ENCODE data around the gene SEC31B.

The SEC31B gene

GRCh38 chr10:100498059-100498458, 21.6 kb downstream of the SEC31B start:
- DNase-seq (ENCODE audit: low read depth, low spot score): no peak

DNA sequence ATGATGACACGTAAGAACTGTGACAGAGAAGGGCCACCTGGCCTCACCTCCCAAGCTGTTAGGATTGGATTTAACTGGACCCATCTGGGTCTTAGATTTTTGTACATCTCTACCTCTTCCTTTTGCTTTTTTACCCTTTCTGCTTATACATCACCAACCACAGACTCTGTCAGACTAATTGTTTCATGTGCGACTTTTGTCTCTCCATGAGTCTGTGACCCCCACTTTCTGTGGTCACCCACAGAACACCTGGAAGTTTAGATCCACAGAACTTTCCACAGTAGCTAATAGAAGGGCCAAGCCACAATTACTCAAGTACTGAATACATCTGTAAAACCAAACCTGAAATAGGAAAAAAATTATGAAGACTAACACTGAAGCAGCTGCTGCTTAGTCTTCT, 23.1 kb downstream of the SEC31B start:
- DNase-seq (ENCODE audit: low read depth, low spot score): no peak

DNA sequence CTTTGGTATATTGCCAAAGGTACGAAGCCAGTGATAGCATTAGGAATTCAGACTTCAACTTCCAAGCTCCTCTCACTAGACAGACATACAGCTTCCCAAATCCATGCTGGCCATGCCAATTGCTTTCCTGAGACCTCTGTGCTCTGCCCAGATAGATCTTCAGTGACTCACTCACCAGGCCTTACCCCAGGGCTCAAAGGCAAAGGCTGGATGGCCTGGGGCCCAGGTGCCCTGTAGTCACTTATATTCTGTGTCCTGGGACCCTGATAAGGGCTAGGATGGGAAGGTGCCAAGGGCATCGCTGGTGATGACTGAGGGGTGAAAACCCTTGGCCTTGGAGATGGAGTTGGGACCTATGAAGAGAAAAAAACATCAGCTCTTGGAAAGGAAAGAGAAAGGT, 29.1 kb downstream of the SEC31B start:
- no peak for DNase-seq (ENCODE audit: low read depth, low spot score)

GRCh38 chr10:100489396-100489795, 30.3 kb downstream of the SEC31B start:
- no peak for DNase-seq (ENCODE audit: low read depth, low spot score)

DNA sequence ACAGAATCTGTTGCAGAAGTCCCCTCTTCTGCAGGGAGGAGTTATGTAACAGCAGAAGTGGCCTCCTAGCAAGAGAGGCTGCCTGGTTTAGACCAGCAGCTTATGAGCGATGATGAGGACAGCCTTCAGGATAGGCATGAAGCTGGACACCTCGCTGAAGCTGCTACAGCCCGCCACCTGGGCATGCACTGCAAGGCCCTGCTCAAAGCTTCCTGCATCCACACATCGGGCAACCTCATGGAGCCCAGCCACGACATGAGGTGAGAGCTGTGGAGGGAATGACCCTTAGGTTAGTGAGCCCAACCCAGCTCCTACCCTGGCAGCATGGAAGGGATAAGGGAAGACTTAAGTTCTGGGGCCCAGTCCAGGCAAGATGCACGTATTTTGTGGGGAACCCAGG, 32.1 kb downstream of the SEC31B start:
- no peak for DNase-seq (ENCODE audit: low read depth, low spot score)

- DNase-seq (ENCODE audit: low read depth, low spot score): no peak
Observed at GRCh38 chr10:100485801-100486495, 33.7 kb downstream of the SEC31B start.

GRCh38 chr10:100485366-100485765, 34.3 kb downstream of the SEC31B start:
- DNase-seq (ENCODE audit: low read depth, low spot score): no peak

- no peak for DNase-seq (ENCODE audit: low read depth, low spot score)
Observed at GRCh38 chr10:100483876-100484666, 35.6 kb downstream of the SEC31B start.

GRCh38 chr10:100482834-100483185, 36.9 kb downstream of the SEC31B start:
- no peak for DNase-seq (ENCODE audit: low read depth, low spot score)

- peak; percentile 13 for DNase-seq (ENCODE audit: low read depth, low spot score)
Observed at GRCh38 chr10:100482181-100482833, 37.4 kb downstream of the SEC31B start.

DNA sequence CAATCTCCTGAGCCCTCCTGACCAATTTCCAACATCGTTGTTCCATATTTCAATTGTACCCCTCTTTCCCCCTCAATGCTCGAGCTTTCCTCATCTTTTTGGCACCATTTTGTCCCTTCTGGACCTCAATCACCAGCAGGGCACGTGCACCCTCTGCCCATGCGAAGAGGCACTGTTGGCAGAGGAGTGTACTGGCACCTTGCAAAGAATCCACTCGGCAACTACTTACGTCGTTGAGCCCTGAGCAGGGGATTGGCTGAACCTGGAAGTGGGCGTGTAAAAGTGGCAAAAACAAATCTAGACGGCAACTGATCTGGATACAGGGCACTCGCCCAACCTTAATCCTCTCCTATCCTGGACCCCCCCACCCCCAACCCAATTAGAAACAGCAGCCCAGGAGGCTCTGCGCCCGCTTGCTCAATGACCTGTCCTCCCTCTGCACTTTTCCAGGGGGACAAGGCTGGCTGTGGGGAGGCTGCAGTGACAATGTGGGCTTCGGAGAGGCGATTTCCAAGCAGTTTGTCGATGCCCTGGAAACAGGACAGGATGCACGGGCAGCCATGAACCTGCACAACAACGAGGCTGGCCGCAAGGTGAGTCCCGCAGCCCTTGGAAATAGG, 38.1 kb downstream of the SEC31B start:
- DNase-seq (ENCODE audit: low read depth, low spot score): peak; percentile 58

- no peak for DNase-seq (ENCODE audit: low read depth, low spot score)
Observed at GRCh38 chr10:100480002-100480401, 39.7 kb downstream of the SEC31B start.

GRCh38 chr10:100479037-100479436, 40.6 kb downstream of the SEC31B start:
- no peak for DNase-seq (ENCODE audit: low read depth, low spot score)

DNA sequence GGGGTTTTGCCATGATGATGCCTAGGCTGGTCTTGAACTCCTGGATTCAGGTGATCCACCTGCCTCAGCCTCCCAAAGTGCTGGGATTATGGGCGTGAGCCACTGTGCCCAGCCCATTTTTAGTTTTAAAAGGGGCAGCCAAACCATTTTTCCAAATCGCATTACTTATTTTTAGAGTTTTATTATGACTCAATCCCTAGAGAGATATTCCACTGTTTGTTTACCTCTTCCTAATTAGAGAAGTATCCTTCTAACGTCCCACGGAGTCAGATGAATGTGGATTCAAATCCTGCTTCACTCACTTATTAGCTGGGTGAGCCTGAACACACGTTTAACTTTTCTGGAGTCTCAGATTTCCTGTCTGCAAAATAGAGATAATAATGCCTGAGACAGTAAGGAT, 41.7 kb downstream of the SEC31B start:
- no peak for DNase-seq (ENCODE audit: low read depth, low spot score)

- DNase-seq (ENCODE audit: low read depth, low spot score): no peak
Observed at GRCh38 chr10:100470367-100470766, 49.3 kb downstream of the SEC31B start.

DNA sequence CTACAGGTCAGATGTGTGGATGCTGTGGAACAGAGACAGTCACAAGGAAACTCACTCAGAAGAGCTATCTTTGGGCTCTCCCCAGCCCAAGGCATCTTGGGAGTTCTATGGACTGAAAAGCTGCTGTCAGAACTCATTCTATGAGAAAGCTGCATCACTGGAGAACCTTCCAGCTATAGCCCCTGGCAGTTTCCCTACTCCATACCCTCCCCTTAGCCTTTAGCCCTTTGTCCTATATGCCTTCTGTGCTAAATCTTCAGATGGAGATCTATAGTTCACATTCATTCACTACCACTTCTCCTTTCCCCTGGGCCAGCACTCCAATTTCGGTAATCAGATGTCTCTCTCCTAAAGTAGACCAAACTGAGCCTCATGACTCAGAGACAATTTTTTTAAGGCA, 49.9 kb downstream of the SEC31B start:
- DNase-seq (ENCODE audit: low read depth, low spot score): no peak

GRCh38 chr10:100468978-100469377, 50.7 kb downstream of the SEC31B start:
- DNase-seq (ENCODE audit: low read depth, low spot score): no peak

- DNase-seq (ENCODE audit: low read depth, low spot score): no peak
Observed at GRCh38 chr10:100468322-100468721, 51.3 kb downstream of the SEC31B start.

DNA sequence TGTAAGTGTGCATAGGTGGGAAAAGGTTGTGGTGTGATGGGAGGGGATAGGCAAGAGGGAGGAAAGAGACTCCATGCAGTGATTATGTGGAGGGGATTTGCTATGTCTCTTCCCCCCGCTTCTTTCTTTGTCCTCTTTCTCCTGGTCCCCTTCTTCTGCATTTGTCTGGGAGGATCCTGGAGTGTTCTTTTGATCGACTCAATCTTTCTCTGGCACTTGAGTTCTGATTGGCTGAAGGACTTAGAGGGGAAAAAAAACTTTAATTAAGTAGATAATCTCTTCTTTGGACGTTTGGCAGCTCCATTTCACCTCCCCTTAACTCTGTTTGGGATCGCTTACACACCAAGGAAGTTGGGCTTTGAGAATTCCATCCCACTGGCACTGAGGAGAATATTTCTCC, 57.0 kb downstream of the SEC31B start, which contains the start of gene WNT8B:
TSS of gene WNT8B (plus strand) at position 301 of the 400 bp plus-strand sequence. CDS start 160 bp downstream, outside the sequence.
- DNase-seq (ENCODE audit: low read depth, low spot score): no peak

DNA sequence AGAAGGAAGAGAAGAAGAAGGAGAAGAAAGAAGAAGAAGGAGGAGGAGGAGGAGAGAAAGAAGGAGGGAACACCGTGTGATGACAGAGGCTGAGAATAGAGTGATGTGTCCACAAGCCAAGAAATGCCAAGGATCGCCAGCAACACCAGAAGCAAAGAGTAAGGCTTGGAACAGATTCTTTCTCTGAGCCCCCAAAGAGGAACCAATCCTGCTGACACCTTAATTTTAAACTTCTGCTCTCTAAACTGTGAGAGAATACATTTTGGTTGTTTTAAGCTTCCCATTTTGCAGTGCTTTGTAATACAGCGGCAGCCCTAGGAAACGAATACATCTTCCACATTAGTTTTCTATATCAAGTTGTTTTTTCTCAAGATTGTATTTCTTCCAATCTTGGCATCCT, 70.7 kb downstream of the SEC31B start:
- no peak for DNase-seq (ENCODE audit: low read depth, low spot score)

- DNase-seq (ENCODE audit: low read depth, low spot score): no peak
Observed at GRCh38 chr10:100447663-100448062, 72.0 kb downstream of the SEC31B start.

GRCh38 chr10:100446130-100446761, 73.4 kb downstream of the SEC31B start:
- no peak for DNase-seq (ENCODE audit: low read depth, low spot score)
